Cerebellar cortex (tissue), 1 donor: ENCODE data around the gene MBTD1.
A peak's percentile ranks its signal among the peaks of the same experiment; 100 is the strongest.
"Not testable (repeated sequence)": the region's sequence is repeated elsewhere in the genome, so short reads cannot be mapped to it uniquely, and the experiment has no call there.

Source experiments
- DNase-seq: peaks from one replicate; pipeline ENCODE4 v3.0.0-alpha.2; 2015; ENCODE audit warnings: low spot score

The MBTD1 gene

DNA sequence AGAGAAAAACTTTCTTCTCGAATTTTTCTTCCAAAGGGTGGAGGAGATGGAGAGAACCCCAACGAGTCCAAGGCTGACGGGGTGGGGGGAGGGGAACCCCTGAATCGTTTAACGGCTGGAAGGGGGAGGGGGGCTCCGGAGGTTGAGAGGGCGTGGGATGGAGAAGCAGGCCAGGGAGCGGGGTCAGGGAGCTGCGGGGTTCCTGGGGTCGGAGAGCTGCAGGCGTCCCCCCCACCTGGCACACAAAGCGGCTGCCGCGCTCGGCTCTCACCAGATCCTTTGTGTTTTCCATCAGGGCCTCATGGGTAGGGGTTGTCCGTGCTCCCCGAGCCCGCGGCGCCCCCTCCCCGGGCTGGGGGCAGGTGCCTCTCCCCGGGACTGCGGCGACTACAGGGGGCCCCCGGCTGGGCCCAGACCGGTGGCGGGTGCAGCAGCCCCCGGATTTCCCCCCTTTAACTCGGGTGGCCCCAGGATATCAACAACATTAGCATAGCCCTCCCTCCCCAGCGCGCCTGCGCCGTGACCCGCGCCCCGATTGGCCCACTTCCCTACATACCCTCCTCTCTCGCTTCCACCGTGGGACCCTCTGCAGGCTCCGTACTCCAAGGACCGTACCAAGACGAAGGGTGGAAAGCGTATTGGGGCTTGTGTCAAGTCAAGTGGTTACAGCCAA lies at the start of gene MBTD1:
TSS of gene MBTD1 (minus strand) at position 486 of the 673 bp plus-strand sequence. CDS start 34,888 bp downstream, outside the sequence.
- peak; percentile 96 for DNase-seq

DNA sequence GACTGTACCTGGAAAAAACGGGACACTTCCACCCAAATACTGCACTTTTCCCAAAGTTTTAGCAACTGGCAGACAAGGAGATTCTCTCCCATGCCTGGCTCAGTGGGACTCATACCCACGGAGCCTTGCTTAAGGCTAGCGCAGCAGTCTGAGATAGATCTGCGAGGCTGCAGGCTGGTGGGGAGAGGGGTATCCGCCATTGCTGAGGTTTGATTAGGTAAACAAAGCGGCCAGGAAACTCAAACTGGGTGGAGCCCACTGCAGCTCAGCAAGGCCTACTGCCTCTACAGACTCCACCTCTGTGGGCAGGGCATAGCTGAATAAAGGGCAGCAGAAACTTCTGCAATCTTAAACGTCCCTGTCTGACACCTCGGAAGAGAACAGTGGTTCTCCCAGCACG lies 45.3 kb upstream of the MBTD1 start:
- DNase-seq, result no peak

DNA sequence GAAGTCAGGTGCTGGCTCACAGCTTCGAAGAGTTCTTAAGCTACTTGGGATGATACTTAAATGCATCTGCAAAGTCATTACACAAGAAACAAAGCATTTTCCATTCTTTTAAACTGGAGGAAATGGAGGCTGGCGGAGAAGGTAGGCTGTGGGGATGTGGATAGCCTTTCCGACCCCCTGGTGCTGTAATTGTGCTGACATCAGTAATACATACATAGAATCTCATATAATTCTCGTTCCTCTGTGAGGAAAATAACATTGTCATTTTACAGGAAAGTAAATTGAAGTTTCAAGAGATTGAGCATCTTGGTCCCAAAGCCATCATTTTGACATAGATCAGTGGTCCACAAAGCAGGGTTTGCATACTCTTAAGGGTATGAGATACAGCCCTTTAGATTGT lies 40.0 kb upstream of the MBTD1 start:
- no peak for DNase-seq

DNA sequence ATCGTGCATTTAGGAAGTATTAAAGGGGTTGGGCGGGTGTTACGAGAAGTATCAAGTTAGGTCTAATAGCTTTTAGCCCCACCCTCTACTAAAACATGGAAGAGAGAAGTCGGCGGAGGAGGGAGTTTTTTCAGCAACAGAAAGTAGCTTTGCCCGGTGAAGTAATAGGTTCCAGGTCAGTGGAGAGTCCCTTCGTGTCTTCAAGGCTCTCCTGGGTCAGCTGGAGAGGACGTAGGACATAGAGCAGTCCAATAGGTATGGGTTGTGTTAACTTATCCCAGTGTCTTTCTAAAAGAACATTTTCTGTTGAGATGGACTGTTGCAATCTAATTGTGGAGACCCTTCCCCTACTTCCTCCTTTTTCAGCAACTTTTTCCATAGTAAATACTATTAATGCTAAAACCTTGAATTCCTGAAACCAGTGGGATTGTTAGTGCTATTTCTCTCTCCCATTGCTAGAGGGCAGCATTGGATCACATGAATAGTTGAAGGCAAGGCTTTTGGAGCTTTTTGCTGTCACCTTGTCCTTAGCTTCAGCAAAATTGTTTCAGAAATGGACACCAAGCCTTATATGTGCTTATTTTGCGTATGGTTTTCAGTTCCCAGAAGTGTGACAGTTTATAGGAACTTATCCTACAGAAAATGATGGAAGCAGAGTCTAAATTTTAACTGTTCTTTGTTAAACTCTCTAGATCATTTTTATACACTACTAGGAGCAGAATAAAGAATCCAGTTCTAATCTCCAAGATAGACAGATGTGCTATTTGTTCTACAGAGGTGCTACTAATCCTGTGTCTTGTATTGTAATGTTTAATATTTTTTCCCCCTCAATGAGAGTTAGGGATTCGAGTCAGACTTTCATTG lies 38.9 kb upstream of the MBTD1 start:
- peak; percentile 83 for DNase-seq

DNA sequence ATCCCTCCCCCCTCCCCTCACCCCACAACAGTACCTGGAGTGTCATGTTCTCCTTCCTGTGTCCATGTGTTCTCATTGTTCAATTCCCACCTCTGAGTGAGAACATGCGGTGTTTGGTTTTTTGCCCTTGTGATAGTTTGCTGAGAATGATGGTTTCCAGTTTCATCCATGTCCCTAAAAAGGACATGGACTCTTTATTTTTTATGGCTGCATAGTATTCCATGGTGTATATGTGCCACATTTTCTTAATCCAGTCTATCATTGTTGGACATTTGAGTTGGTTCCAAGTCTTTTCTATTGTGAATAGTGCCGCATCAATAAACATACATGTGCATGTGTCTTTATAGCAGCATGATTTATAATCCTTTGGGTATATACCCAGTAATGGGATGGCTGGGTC lies 34.5 kb upstream of the MBTD1 start:
- not testable (repeated sequence) for DNase-seq

DNA sequence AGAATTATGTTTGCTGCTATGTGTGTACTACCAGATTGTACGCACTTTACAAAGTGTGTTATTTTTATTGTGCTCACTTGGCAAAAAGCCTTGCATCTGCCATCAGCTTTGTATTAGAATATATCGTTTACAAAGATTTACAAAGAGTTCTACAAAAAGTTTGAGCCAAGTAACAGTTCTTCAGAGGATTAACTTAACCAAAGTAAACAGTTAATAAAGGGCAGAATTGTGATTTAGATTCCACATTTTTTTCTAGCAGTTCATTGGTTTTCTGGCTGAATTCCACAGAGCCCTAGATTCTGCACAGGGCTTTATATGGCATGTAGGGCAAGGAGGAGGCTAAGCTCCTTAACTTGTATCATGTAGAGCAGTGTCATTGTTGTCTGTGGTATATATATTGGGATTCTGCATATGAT lies 29.9 kb upstream of the MBTD1 start:
- DNase-seq, result no peak

DNA sequence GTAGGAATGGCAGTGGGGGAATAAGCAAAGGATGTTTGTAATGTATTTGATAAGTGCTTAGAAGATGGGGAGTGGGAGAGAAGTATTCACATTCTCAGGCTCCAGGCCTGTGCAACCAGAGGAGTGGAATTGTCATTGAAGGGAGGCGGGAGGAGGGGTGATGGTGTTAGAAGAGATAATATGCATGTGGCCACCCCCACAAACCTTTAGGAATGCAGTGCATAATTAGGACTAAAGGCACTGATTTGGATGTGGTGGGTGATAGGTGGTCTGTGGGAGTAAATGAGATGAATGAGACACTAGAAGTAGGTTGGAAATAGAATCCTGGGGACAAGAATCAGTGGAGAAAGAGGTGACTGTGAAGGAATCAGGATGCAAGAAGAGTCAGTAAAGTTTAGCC lies 27.6 kb upstream of the MBTD1 start:
- no peak for DNase-seq

DNA sequence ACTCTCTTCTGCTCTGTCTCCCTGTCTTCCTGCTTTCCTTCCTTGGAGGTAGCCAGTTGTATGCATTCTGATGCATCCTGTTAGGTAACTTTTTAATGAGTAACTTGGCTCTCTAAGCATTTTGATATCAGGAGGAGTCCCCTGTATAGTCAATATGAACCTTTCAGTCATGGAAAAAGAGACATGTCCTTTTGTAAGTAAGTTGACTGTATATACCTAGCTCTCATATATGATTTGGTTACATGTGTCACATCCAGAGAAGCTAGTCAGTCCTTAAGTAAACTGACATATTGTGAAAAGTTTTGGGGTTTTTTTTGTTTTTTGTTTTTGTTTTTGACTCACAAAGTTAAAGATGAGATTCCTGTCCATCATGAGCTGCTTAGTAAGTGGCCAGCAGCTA lies 19.3 kb upstream of the MBTD1 start:
- DNase-seq, result no peak

DNA sequence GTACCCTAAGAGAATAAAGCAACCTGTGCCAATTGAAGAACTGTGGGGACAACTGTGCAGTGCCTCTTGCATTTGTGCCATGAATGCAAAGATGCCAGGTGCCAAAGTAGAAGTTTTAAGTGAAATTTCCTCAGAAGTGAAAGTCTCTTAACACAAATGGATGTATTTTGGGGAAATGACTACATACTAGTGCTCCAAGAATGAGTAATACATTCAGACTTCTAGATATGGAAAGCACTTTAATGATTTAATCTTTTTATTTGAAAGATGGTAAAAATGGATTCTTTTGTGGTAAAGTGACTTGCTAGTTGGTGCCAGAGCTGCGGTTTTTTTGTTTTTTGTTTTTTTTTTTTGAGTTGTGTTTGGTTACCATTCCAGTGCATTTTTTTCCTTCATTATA lies 15.5 kb upstream of the MBTD1 start:
- DNase-seq, result no peak

DNA sequence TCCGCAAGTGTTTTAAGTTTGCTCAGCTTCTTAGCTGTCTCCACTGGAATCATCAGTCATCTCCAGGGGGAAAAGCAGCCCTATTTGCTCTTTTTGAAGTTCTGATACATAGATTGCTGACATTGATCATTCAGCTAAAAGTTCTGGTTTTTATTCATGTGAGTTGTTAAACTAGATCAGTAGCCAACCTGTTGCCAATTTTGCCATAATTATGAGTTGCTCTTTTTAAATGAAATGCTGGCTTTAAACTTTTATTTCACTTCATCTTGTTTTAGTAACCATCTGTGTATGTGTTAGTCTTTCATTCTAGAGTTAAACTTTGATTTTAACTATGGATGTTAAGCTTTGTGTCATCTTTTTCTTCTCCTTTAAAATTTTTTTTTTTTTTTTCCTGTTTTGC lies 13.0 kb upstream of the MBTD1 start:
- DNase-seq, result no peak

DNA sequence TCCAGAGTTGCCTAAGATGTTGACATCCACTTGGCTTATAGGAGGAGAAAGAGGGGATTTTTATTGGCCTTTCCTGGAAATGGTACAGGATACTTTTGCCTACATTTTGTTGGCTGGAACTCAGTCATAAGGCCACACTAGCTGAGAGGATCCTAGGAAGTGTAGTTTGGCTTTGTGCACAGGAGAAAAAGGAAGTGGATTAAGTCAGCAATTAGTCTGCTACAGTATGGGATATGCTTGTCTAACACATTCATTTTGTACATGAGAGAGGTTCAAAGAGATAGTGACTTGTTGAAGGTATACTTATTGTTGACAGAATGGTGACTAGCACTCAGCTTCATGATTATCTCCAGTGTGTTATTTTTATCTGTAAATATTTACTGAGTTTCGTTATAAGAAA lies 10.8 kb upstream of the MBTD1 start:
- no peak for DNase-seq

DNA sequence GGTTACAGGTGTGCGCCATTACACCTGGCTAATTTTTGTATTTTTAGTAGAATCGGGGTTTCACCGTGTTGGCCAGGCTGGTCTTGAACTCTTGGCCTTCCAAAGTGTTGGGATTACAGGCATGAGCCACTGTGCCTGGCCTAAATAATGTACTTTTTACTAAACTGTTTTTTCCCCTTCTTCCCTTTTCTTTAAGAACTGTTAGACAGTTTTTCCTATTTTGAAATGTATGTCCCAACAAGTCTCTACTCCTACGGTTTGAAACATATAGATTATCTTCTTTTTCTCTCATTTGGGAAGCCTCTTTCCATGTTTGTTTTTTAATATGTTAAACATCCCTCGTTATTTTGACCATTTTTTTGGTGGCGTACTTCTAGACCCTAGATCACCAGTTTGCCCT lies 10.1 kb upstream of the MBTD1 start:
- DNase-seq, result no peak

DNA sequence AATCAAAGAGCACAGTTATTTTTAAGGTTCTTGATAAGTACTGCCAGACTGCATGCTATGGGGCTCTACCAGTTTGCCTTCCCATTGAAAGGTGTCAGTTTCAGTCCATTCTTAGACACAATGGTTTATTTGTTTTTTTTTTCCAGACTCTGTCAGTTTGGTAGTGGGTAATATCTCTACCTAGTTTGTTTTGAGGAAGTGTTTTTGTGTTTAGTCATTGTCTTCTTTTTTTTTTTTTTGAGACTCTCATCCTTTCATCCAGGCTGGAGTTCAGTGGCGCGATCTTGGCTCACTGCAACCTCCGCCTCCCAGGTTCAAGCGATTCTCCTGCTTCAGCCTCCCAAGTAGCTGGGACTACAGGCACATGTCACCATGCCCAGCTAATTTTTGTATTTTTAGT lies 4.6 kb upstream of the MBTD1 start:
- not testable (repeated sequence) for DNase-seq

DNA sequence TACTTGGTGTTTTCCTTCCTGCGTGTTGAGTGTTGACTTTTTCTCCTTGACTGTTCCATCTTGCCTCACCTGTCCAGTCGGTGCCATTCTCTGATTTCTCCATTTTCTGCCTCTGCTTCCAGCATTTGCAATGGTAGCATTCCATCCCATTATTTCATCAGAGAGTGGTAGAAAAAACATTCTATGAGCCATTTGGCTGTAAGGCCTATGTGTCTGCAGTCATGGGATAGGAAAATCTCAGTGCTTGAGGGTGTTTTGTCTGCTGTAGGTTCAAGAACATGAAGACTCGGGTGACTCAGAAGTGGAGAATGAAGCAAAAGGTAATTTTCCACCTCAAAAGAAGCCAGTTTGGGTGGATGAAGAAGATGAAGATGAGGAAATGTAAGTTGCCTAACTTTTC lies 3.2 kb upstream of the MBTD1 start:
- DNase-seq, result no peak

DNA sequence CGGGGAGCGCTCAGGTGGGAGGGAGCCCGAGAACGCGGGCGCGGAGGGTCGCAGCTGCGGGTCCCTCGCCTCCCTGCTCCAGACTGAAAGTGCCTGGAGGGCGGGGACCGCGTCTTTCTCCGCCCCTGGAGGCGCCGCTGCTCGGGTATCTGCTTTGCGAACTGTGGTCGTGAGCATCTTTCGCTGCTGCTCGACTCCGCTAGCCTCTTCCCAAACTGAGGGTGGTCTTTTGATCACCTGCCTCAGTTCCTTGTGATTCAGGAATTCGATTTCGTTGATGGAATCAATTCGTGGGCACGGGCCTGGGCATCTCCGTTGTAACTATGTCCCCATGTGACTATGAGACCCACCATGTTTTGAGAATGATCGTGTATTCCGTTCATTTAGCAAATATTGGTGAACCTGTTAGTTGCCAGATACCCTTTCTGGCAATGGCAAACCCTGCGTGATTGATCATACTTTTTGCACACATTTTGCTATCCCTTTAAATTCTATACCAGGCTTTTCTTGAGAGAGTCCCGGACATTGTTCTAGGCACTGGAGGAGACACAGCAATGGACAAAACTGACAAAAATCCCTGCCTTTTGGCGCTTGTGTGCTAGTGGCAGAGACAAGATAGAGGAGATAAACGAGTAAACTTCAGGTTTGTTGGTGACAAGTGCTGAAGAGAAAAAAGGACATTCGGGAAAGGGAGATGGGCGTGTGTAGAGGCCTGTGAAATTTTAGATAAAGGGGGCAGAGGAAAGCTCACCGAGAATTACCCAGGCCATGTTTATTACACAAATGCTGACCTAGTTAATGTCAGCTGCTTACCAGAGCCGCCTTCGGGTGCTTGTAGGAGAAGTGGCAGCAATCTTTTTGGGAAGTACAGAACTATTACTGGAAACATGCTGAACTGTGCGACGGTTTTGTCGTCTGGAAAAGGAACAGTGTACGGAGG lies 1.4 kb upstream of the MBTD1 start:
- peak; percentile 48 for DNase-seq

DNA sequence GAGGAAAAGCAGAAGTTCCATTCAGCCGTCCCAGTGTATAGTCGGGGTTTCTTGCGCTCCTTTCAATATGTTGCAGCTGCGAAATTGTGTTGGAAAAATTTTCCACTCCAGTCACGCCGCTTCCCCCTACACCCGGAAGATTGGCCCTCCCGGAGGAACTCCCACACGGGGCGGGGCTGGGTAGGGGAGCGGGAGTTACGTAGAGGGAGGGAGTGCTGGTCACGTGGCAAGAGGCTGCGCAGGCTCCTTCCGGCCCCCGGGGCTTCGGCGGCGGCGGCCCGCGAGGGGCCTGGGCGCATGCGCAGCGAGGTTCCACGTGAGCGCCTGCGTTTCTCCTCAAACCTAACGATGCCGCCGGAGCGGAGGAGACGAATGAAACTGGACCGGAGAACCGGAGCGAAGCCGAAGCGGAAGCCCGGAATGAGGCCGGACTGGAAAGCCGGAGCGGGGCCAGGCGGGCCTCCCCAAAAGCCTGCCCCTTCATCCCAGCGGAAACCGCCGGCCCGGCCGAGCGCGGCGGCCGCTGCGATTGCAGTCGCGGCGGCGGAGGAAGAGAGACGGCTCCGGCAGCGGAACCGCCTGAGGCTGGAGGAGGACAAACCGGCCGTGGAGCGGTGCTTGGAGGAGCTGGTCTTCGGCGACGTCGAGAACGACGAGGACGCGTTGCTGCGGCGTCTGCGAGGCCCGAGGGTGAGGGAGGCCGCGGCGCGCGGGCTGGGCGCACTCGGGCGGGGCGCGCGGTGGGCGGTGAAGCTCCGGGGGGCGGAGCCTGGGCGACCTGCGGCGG lies 581 bp upstream of the MBTD1 start, which contains the start of gene UTP18:
TSS of gene UTP18 (plus strand) at position 310 of the 787 bp plus-strand sequence. CDS start at position 349, 39 bp downstream.
- peak; percentile 97 for DNase-seq

DNA sequence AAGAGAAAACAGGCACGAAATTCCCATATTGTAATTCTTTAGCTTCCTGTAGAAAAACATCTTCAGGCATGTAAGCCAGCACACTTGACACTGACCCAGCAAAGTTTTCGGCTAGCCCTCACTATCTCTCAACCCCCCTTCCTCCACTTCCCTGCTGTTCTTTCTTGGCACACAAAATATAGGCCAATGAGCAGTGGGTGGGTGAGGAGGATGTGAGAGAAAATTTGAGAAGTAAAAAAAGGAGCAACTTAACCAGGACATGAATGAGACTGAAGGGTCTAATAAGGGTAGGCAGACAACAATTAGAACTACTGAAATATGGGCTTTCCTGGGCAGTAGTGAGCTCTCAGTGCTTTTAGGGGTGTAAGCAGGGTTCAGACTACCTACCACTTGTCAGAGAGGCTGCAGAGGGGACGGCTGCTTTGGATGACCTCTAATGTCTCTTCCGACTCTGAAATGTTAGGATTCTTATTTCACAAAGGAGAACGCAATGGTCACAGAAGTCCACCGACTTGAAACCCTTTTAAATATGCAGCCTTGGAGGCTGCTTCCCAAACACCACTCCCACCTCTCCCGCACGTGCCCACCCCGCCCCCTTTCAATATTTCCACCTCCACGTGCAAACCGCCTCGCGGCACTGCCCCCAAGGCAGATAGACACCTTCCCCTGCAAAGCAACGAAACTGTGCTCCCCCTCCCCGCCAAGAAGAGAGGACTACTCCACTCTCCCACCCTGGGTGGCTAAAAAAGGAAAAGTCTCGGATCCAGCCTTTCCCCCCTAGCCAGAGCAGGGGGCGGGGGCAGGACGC lies 889 bp downstream of the MBTD1 start:
- peak; percentile 29 for DNase-seq

DNA sequence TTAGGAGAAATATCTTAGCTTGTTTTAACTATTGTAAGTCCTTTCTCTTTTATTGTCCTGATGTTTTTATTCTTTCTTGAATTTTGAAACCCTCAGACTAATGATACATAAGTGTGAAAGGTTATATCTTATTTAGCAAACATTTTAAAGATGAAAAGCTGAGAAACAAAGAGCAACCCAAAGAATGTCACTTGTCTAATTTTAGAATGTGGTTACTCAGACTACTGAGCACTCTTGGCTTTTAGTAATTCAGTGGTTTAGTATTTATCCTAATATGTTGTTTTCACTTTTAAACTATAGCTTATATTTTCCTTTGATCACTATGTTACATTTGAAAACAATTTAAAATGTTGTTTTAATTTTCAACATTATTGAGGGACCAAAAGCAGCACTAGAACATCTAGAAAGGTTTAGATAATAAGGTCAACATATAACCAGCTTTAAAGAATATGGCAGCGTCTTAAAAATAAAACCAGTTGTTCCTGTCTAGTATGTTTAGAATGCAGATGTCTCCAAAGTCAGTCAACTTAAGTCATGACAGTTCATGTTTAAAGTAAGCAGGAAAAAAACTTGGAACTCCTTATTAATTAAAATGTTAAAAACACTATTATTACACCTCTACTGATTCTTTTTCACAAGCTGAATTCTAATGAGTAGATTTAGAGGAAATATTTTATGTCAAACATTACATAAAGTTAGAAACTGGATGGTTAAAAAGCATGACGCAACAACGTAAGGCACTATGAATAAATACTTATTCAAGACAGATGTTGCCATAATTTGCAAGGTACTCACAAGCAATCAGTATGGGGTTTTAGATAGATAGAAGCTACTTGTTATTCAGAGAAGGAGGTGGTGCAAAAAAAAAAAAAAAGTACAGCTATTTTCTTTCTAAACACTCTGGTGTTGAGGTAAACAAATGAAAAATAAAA lies 2.4 kb downstream of the MBTD1 start:
- DNase-seq, result no peak

DNA sequence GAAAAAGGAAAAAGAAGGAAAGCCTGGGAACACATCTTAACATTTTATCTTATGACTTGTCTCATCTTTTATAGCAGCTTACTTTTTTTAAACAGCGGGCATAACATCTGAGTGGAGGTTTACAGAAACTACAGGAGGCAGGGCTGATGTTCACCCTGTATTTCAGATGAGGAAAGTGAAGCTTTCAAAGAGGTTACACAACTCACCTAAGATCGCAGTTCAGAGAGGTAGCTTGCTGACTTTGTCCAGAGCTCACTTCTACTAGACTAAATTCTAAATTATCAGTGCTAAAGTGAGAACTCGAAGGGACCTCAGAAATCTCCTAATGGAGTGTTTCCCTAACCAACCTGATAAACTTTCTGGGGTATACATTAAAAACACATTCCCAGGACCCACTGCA lies 3.7 kb downstream of the MBTD1 start:
- DNase-seq, result no peak
